Tibial artery (tissue), 4 donors: ENCODE data around the gene NOPCHAP1.

ENCODE experiments used
- DNase-seq, 2 donors: peaks; one replicate each; pipeline ENCODE4 v3.0.0-alpha.2; 2019
- H3K27ac ChIP-seq, 2 donors: fragments of 200-600 bp; sonication (generic) in 1 of 2; 1 replicate in 1 of 2; 2 replicates in 1 of 2; pipeline ENCODE4 v1.5.1; 2018 to 2019; ENCODE audit warnings: mild to moderate bottlenecking in 1 of 2
- H3K27me3 ChIP-seq, 2 donors: fragments of 200-600 bp; sonication (generic) in 1 of 2; one replicate each; pipeline versions ENCODE4 v1.5.1 to v1.6.0; 2016 to 2019
- H3K36me3 ChIP-seq, 3 donors: fragments of 200-600 bp; sonication (generic) in 2 of 3; one replicate each; pipeline ENCODE4 v1.5.1; 2016 to 2019; ENCODE audit warnings: mild to moderate bottlenecking in 2 of 3
- H3K4me1 ChIP-seq, 4 donors: fragments of 200-600 bp; sonication (generic) in 2 of 4; 1 replicate in 3 of 4; 2 replicates in 1 of 4; pipeline ENCODE4 v1.5.1; 2016 to 2019
- H3K4me3 ChIP-seq, 2 donors: fragments of 200-600 bp; sonication (generic) in 1 of 2; 1 replicate in 1 of 2; 2 replicates in 1 of 2; pipeline ENCODE4 v1.5.1; 2018 to 2019; ENCODE audit warnings: mild to moderate bottlenecking in 2 of 2
- H3K9me3 ChIP-seq, 3 donors: fragments of 200-600 bp; sonication (generic) in 1 of 3; one replicate each; pipeline ENCODE4 v1.5.1; 2016 to 2019
- intact Hi-C: fragments of 100-400 bp; cut with DNase I; formaldehyde crosslinking; loops from one replicate; pipeline ENCODE4 v1.15.0; 2023; ENCODE audit warnings: low total_unique reads
- TF ChIP-seq, protein P1 (sequence below), 2 experiments: fragments of 200-600 bp in 1 of 2; fragments of 450-650 bp in 1 of 2; IDR thresholded peaks; one replicate each; pipeline ENCODE4 v1.5.1; 2017 to 2019; ENCODE audit warnings: antibody characterized with exemption in 2 of 2, mild to moderate bottlenecking in 1 of 2, moderate library complexity in 1 of 2

Gene NOPCHAP1

GRCh38 chr12:104985206-104985605 lies 910 bp upstream of the NOPCHAP1 start:
- no peak overlapping the region for H3K4me3 ChIP-seq
- DNase-seq: no peak

DNA sequence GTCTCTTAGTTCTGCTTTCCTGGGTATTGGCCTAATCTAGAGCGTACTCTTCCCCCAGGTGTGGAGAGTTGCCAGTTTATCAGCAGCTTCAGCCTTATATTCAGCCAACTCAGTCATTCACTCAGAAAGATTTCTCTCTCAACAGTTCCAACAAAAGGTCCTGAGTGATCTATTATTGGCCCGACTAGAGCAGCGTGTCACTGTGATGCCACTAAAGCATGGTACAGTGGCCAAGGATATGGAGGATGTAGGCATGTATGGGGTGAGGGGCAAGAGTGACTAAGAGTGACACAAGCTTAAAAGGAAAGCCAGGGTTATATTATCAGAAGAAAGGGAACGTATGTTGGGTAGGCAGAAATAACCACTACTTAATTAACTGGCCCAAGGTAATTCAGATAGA lies 4.8 kb downstream of the NOPCHAP1 start:
- Histone ChIP-seq H3K9me3 (no peaks in the 10 kb centered on the region), H3K4me3 (no peak overlapping the region), H3K27ac (no peak overlapping the region), H3K36me3 (peaks cover 35 to 54% (median 43%) of the 10 kb centered on the region in 3 donors), H3K4me1 (peaks cover 0 to 17% (median 14%) of the 10 kb centered on the region in 4 donors), H3K27me3 (no peaks in the 10 kb centered on the region)
- TF ChIP-seq, protein P1, sequence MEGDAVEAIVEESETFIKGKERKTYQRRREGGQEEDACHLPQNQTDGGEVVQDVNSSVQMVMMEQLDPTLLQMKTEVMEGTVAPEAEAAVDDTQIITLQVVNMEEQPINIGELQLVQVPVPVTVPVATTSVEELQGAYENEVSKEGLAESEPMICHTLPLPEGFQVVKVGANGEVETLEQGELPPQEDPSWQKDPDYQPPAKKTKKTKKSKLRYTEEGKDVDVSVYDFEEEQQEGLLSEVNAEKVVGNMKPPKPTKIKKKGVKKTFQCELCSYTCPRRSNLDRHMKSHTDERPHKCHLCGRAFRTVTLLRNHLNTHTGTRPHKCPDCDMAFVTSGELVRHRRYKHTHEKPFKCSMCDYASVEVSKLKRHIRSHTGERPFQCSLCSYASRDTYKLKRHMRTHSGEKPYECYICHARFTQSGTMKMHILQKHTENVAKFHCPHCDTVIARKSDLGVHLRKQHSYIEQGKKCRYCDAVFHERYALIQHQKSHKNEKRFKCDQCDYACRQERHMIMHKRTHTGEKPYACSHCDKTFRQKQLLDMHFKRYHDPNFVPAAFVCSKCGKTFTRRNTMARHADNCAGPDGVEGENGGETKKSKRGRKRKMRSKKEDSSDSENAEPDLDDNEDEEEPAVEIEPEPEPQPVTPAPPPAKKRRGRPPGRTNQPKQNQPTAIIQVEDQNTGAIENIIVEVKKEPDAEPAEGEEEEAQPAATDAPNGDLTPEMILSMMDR (IDR thresholded peaks at IDR 0.05): no peak
- no peak for DNase-seq
- intact Hi-C loops: no loop called here

More at GRCh38 chr12:104985206-104985605, 910 bp upstream of the NOPCHAP1 start:
- no peaks in the 10 kb centered on the region for H3K9me3 ChIP-seq
- intact Hi-C loops: no loop called here
- no peaks in the 10 kb centered on the region for H3K27me3 ChIP-seq
- H3K27ac ChIP-seq: no peak overlapping the region
- TF ChIP-seq, protein P1 (IDR thresholded peaks at IDR 0.05): no peak
- H3K36me3 ChIP-seq: peaks cover 0 to 10% (median 1%) of the 10 kb centered on the region in 3 donors
- H3K4me1 ChIP-seq: peaks cover 0 to 22% (median 16%) of the 10 kb centered on the region in 4 donors

GRCh38 chr12:104991565-104992128 lies 5.5 kb downstream of the NOPCHAP1 start:
- no peak overlapping the region for H3K27ac ChIP-seq
- H3K4me3 ChIP-seq: no peak overlapping the region
- peaks cover 0 to 17% (median 13%) of the 10 kb centered on the region in 4 donors for H3K4me1 ChIP-seq
- TF ChIP-seq, protein P1 (IDR thresholded peaks at IDR 0.05): no peak
- H3K9me3 ChIP-seq: no peaks in the 10 kb centered on the region
- intact Hi-C loops: no loop called here
- H3K27me3 ChIP-seq: no peaks in the 10 kb centered on the region
- DNase-seq: no peak
- peaks cover 42 to 61% (median 50%) of the 10 kb centered on the region in 3 donors for H3K36me3 ChIP-seq

DNA sequence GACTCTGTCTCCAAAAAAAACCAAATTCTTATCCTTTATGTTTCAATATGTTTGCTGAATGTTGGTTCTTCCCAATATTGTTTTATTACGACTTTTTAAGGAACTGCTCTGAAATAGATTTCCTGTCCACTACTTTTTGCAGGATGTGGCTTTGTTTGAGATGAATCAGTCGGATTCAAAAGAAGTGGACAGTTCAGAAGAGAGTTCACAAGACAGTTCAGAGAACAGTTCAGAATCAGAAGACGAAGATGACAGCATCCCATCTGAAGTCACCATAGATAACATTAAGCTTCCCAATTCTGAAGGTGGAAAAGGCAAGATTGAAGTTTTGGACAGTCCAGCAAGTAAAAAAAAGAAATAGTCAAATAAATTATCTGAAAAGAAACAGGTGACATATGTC lies 8.2 kb downstream of the NOPCHAP1 start:
- Histone ChIP-seq H3K36me3 (peaks cover 46 to 87% (median 55%) of the 10 kb centered on the region in 3 donors), H3K27me3 (no peaks in the 10 kb centered on the region), H3K4me3 (no peak overlapping the region), H3K4me1 (peaks cover 0 to 4% (median 0%) of the 10 kb centered on the region in 4 donors), H3K27ac (no peak overlapping the region), H3K9me3 (no peaks in the 10 kb centered on the region)
- TF ChIP-seq, protein P1 (IDR thresholded peaks at IDR 0.05): no peak
- DNase-seq: no peak
- intact Hi-C loops: no loop called here

- Histone ChIP-seq H3K4me3 (no peak overlapping the region), H3K27ac (no peak overlapping the region)
Measured at GRCh38 chr12:104997541-104997940, 11.4 kb downstream of the NOPCHAP1 start.

More at GRCh38 chr12:104997541-104997940, 11.4 kb downstream of the NOPCHAP1 start:
- Histone ChIP-seq H3K27me3 (no peaks in the 10 kb centered on the region), H3K36me3 (peaks cover 27 to 93% (median 38%) of the 10 kb centered on the region in 3 donors), H3K4me1 (peaks cover 0 to 4% (median 0%) of the 10 kb centered on the region in 4 donors), H3K9me3 (no peaks in the 10 kb centered on the region)
- TF ChIP-seq, protein P1 (IDR thresholded peaks at IDR 0.05): no peak
- no peak for DNase-seq
- intact Hi-C loops: no loop called here
